A549 (cell line): ENCODE results near the gene MSL3B.

ENCODE experiments used
- BHLHE40 ChIP-seq: IDR thresholded peaks from 2 replicates; pipeline ENCODE4 v1.6.1; 2012; ENCODE audit warnings: low read depth, low read length, inconsistent platforms
- EP300 ChIP-seq, 2 experiments: fragments of >200 bp; sonication (Bioruptor Twin); formaldehyde crosslinking; IDR thresholded peaks; 2 replicates in 1 of 2; 3 replicates in 1 of 2; pipeline ENCODE4 v1.6.1; 2016 to 2017
- NFE2L2 ChIP-seq: fragments of 150-350 bp; conservative IDR thresholded peaks from 2 replicates; pipeline ENCODE4 v1.6.1; 2014; ENCODE audit warnings: low read length
- NPAS2 ChIP-seq: fragments of 250-450 bp; sonication (Bioruptor Pico); IDR thresholded peaks from 2 replicates; pipeline ENCODE4 v1.8.0; 2022; ENCODE audit warnings: mild to moderate bottlenecking, moderate library complexity, borderline replicate concordance
- POLR2A ChIP-seq: IDR thresholded peaks from 2 replicates; pipeline ENCODE4 v1.6.1; 2012; ENCODE audit warnings: mild to moderate bottlenecking, low read length
- POLR2AphosphoS2 ChIP-seq: conservative IDR thresholded peaks from 2 replicates; pipeline ENCODE4 v1.6.1; 2012; ENCODE audit warnings: low read length, improper control_type of control experiment, inconsistent platforms
- RCOR1 ChIP-seq: fragments of 150-350 bp; IDR thresholded peaks from 2 replicates; pipeline ENCODE4 v1.6.1; 2014; ENCODE audit warnings: antibody characterized with exemption, low read length, low read depth
- ZC3H11A ChIP-seq: fragments of 450-650 bp; IDR thresholded peaks from 2 replicates; pipeline ENCODE4 v1.6.1; 2014; ENCODE audit warnings: antibody characterized with exemption, mild to moderate bottlenecking
- TF ChIP-seq, protein P1 (sequence below): fragments of 200-600 bp; sonication (generic); IDR thresholded peaks from 2 replicates; pipeline ENCODE4 v1.6.1; 2016; ENCODE audit warnings: antibody characterized with exemption, mild to moderate bottlenecking, moderate library complexity
- TF ChIP-seq, protein P2 (sequence below): fragments of >200 bp; sonication (Bioruptor Twin); formaldehyde crosslinking; IDR thresholded peaks from 3 replicates; pipeline ENCODE4 v1.5.1; 2016
- TF ChIP-seq, protein P3 (sequence below): fragments of >200 bp; sonication (Bioruptor Twin); formaldehyde crosslinking; IDR thresholded peaks from 3 replicates; pipeline ENCODE4 v1.6.1; 2016
- TF ChIP-seq, protein P4 (sequence below): IDR thresholded peaks from 2 replicates; pipeline ENCODE4 v1.6.1; 2012

DNA sequence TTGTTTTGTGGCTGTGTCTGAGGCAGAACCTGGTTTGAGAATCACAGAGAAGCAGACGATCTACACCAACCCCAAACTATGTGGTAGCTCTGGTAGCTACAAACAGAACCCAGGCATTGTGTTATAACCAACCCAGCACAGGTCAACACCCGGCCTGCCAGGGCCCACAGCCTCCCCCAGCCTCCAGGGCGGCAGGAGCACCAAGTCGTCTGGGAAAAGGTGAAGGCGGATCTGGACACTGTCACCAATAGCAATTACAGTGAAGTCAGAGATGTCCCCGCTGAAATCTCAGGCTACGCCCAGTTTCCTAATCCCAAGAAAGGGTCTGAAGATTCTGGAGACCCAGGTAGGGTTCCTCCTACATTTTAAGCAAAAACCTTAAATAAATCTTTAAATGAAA is 17.4 kb downstream of the MSL3B start:
- TF ChIP-seq, protein P1, sequence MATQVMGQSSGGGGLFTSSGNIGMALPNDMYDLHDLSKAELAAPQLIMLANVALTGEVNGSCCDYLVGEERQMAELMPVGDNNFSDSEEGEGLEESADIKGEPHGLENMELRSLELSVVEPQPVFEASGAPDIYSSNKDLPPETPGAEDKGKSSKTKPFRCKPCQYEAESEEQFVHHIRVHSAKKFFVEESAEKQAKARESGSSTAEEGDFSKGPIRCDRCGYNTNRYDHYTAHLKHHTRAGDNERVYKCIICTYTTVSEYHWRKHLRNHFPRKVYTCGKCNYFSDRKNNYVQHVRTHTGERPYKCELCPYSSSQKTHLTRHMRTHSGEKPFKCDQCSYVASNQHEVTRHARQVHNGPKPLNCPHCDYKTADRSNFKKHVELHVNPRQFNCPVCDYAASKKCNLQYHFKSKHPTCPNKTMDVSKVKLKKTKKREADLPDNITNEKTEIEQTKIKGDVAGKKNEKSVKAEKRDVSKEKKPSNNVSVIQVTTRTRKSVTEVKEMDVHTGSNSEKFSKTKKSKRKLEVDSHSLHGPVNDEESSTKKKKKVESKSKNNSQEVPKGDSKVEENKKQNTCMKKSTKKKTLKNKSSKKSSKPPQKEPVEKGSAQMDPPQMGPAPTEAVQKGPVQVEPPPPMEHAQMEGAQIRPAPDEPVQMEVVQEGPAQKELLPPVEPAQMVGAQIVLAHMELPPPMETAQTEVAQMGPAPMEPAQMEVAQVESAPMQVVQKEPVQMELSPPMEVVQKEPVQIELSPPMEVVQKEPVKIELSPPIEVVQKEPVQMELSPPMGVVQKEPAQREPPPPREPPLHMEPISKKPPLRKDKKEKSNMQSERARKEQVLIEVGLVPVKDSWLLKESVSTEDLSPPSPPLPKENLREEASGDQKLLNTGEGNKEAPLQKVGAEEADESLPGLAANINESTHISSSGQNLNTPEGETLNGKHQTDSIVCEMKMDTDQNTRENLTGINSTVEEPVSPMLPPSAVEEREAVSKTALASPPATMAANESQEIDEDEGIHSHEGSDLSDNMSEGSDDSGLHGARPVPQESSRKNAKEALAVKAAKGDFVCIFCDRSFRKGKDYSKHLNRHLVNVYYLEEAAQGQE: no peak
- no peak for TF ChIP-seq RCOR1
- no peak for TF ChIP-seq ZC3H11A
- no peak for TF ChIP-seq BHLHE40
- TF ChIP-seq EP300 (IDR thresholded peaks at IDR 0.05): no peak
- TF ChIP-seq, protein P2, sequence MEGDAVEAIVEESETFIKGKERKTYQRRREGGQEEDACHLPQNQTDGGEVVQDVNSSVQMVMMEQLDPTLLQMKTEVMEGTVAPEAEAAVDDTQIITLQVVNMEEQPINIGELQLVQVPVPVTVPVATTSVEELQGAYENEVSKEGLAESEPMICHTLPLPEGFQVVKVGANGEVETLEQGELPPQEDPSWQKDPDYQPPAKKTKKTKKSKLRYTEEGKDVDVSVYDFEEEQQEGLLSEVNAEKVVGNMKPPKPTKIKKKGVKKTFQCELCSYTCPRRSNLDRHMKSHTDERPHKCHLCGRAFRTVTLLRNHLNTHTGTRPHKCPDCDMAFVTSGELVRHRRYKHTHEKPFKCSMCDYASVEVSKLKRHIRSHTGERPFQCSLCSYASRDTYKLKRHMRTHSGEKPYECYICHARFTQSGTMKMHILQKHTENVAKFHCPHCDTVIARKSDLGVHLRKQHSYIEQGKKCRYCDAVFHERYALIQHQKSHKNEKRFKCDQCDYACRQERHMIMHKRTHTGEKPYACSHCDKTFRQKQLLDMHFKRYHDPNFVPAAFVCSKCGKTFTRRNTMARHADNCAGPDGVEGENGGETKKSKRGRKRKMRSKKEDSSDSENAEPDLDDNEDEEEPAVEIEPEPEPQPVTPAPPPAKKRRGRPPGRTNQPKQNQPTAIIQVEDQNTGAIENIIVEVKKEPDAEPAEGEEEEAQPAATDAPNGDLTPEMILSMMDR: no peak
- no peak for TF ChIP-seq POLR2A
- TF ChIP-seq, protein P3, sequence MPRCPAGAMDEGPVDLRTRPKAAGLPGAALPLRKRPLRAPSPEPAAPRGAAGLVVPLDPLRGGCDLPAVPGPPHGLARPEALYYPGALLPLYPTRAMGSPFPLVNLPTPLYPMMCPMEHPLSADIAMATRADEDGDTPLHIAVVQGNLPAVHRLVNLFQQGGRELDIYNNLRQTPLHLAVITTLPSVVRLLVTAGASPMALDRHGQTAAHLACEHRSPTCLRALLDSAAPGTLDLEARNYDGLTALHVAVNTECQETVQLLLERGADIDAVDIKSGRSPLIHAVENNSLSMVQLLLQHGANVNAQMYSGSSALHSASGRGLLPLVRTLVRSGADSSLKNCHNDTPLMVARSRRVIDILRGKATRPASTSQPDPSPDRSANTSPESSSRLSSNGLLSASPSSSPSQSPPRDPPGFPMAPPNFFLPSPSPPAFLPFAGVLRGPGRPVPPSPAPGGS: no peak
- TF ChIP-seq NFE2L2: no peak
- TF ChIP-seq, protein P4, sequence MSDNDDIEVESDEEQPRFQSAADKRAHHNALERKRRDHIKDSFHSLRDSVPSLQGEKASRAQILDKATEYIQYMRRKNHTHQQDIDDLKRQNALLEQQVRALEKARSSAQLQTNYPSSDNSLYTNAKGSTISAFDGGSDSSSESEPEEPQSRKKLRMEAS: no peak
- TF ChIP-seq NPAS2 (CRISPR knock-in tag): no peak
- no peak for TF ChIP-seq POLR2AphosphoS2
